ENCODE measurements around the gene FAM181A.

DNA sequence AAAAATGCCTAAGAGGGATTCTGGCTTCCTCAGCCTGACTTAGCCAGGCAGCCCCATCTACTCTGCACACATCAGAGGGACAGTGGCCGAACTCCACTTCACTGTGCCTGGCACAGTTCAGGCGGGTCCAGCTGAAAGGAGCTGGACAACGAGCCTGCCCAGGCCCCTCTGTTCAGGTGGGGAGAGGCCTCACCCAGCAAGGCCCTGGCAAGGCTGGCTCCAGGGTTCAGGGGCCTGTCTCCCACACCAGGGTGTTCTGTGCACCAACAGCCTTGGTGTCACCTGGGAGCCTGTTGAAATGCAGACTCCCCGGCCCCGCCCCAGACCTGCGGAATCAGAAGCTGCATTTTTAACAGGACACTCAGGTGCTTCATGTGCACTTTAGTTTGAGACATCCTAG, 9.8 kb downstream of the FAM181A start:
- TF ChIP-seq, protein P1, sequence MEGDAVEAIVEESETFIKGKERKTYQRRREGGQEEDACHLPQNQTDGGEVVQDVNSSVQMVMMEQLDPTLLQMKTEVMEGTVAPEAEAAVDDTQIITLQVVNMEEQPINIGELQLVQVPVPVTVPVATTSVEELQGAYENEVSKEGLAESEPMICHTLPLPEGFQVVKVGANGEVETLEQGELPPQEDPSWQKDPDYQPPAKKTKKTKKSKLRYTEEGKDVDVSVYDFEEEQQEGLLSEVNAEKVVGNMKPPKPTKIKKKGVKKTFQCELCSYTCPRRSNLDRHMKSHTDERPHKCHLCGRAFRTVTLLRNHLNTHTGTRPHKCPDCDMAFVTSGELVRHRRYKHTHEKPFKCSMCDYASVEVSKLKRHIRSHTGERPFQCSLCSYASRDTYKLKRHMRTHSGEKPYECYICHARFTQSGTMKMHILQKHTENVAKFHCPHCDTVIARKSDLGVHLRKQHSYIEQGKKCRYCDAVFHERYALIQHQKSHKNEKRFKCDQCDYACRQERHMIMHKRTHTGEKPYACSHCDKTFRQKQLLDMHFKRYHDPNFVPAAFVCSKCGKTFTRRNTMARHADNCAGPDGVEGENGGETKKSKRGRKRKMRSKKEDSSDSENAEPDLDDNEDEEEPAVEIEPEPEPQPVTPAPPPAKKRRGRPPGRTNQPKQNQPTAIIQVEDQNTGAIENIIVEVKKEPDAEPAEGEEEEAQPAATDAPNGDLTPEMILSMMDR (optimal IDR thresholded peaks at IDR 0.05 in 1 of 3, IDR thresholded peaks at IDR 0.05 in 1 of 3, conservative IDR thresholded peaks at IDR 0.05 in 1 of 3; ENCODE audit: extremely low read depth in 1 of 3, insufficient read depth in 2 of 3, low read length in 3 of 3) = no peak
- TF ChIP-seq EZH2 (IDR thresholded peaks at IDR 0.05; ENCODE audit: low read length) = no peak

Measured in keratinocyte (primary cell).